SW 1271 (cell line): ENCODE data around the gene CCSER1.

Experiments used
- DNase-seq, 2 experiments: peaks; one replicate each; lab custom pipeline; 2025; lab: John Stamatoyannopoulos, UW

CCSER1 gene

GRCh38 chr4:90198086-90198847 lies 71.1 kb downstream of the CCSER1 start:
- DNase-seq = no peak

- no peak for DNase-seq
Observed at GRCh38 chr4:90207887-90208454, 80.8 kb downstream of the CCSER1 start.

- DNase-seq = no peak
Observed at GRCh38 chr4:90209922-90210321, 82.7 kb downstream of the CCSER1 start.

GRCh38 chr4:90211174-90211573 lies 84.0 kb downstream of the CCSER1 start:
- no peak for DNase-seq

DNA sequence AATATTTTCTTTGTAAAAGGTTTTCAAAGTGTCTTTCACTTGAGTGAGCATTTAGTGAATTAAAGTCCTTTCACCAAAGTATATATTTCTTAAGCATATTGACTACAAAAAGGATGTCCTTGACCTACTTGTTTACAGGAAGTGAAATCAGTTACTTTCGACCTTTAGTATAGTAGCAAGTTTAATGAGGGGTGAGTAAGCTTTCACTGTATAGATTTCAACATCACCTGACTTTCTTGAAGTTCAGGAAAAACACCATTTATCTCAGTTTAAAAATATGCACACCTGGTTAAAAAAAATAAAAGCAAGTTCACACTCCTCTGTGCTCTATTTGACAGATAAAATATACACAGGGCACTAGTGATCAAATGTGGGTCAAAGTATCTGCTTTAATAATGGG lies 88.1 kb downstream of the CCSER1 start:
- no peak for DNase-seq

DNA sequence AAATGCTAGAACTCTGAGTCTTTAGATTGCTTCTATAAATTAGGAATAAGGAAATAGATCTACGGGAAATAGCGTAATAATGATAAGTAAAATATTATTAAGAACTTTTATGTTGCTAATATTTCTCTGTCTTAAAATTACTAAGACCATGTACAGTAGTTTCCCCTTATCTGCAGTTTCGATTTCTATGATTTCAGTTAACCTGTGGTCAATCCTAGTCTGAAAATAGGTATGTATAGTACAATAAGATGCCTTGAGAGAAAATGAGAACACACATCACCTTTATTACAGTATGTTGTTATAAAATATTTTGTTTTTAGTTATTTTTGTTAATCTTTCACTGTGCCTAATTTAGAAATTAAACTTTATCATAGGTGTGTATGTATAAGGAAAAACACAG lies 92.6 kb downstream of the CCSER1 start:
- DNase-seq = no peak

- no peak for DNase-seq
Observed at GRCh38 chr4:90220459-90220858, 93.3 kb downstream of the CCSER1 start.

DNA sequence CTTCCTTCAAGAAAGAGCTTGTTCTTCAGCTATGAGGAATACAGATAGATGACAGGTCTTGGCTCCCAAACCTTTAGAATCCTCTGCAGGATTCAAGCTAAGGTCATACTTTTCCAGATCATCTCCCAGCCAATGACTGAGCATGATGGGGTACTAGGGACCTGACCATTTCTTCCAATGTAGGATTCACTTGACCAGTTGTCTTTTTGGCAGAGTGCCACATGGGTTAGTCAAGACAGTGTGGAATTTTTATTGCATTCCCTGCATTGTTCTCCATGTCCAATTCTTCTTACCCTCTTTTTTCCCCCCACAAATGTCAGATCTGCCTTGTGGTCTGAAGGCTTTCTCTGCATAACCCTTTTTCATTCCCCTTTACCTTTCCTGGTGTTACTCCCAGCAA lies 99.5 kb downstream of the CCSER1 start:
- no peak for DNase-seq

DNA sequence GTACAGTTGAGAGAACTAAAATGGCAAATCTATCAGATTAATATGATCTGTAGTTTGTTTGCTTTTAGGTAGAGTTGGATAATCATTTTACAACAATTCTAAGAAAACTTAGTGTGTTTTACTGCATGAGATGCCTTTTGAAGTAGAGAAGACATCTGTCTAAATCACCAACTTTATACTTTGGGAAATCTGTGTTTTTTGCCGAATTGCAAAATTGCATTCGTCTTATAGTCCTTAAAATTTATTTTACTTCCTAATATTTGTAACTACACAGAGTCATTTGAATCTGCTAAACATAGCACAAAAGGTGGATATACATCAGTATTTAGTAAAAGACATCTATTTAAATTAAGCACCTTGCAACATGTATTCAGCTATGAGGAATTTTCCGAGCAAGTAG lies 100.0 kb downstream of the CCSER1 start:
- DNase-seq = no peak

GRCh38 chr4:90234916-90235547 lies 107.8 kb downstream of the CCSER1 start:
- DNase-seq = no peak

GRCh38 chr4:90237751-90238530 lies 110.7 kb downstream of the CCSER1 start:
- no peak for DNase-seq

DNA sequence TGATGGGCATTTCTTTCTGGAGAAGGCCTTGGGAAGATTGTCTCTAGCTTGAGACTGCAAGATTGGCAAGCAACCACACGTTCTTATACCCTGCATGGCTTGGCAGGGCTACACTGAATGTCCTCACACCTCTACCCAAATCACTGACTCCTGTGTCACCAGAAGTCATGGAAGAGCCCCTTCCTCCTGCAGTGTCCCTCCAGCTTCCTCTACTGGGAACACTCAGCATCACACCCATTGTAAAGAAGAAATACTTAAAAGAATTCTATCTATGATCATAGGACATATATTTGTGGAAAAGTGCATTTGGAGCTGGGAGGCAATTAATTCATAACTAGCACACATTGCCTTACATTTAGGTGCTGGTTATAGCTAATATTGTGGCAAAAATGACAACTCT lies 113.1 kb downstream of the CCSER1 start:
- DNase-seq = no peak

- no peak for DNase-seq
Observed at GRCh38 chr4:90241008-90241407, 113.8 kb downstream of the CCSER1 start.

- DNase-seq = no peak
Observed at GRCh38 chr4:90245837-90246236, 118.6 kb downstream of the CCSER1 start.

GRCh38 chr4:90246816-90247215 lies 119.6 kb downstream of the CCSER1 start:
- no peak for DNase-seq

DNA sequence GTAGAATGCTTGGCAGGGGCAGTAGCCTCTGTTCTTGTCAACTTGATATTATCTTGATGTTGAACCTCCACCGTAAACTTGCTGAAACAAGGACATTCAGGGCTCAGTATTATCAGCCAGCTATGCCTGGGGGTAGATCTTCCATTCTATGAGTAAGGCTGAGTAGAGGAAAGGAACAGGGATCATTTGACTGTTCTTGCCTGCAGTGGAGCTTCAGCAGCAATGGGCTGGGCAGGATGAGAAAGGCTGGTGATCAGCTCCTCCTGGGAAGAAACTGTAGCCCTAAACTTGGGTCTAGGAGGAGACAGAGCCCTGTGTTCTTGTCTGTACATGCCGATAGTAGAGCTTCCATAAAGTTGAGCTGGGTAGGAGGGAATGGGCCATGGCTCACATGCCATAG lies 127.2 kb downstream of the CCSER1 start:
- no peak for DNase-seq

GRCh38 chr4:90274175-90274574 lies 147.0 kb downstream of the CCSER1 start:
- DNase-seq = no peak

DNA sequence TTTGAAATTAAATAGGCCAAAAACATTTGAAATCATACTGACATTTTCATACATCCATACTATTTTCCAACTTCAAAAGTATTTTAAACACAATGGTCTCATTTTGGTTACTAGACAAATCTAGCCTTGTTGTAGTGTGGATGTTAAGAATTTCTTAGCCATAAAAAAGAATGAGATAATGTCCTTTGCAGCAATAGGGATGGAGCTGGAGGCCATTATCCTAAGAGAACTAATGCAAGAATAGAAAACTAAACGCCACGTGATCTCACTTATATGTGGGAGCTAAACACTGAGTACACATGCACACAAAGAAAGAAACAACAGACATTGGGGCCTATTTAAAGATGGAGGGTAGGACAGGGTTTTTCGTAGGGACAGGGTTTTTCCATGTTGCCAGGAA lies 153.8 kb downstream of the CCSER1 start:
- no peak for DNase-seq

- DNase-seq = no peak
Observed at GRCh38 chr4:90281541-90282355, 154.6 kb downstream of the CCSER1 start.

DNA sequence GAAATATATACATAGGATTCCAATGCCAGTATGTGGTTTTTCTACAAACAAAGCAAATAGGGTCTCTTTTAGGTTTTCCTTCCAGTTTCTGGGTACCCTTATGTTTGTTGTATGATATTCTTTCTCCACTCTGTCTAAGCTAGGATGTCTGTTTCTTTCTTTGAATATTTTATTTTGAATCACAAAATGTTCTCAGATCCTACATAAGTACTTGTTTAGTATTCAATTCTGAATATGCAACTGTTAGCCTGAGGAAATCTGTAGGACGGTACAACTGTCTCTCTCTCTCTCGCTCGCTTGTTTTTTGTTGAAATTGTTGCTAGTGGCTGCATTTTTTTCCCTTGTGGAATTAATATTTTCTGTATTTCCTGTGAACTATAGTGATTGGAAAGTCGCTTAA lies 163.2 kb downstream of the CCSER1 start:
- DNase-seq = no peak

- no peak for DNase-seq
Observed at GRCh38 chr4:90292438-90292837, 165.2 kb downstream of the CCSER1 start.

GRCh38 chr4:90293320-90293719 lies 166.1 kb downstream of the CCSER1 start:
- DNase-seq = no peak
